IPS DF 4.7 (cell line): Measurements from ENCODE around the gene CEP350.
"Not testable (repeated sequence)": the region's sequence is repeated elsewhere in the genome, so short reads cannot be mapped to it uniquely, and the experiment has no call there.

ENCODE experiments used
- DNase-seq: peaks from one replicate; pipeline ENCODE4 v3.0.0-alpha.2; 2013; ENCODE audit warnings: low spot score; ENCODE audit errors: extremely low read depth

Gene CEP350

DNA sequence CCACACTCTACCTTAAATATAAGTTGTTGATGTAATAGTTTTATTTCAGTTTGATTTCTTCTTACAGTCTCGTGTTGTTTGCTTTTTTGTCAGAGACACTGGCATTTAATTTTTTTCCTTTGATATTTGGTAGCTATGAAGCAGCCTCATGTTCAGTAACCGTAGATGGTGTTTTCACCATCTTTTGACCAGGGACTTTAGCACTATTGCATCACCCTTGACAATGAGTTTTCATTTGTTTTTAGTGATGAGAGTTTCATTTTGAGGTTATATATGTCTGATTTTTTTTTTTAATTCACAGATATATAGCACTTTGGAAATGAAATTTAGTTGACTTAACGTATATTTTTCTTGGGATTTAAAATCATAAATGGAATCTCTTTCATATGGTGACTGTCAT is 36.2 kb downstream of the CEP350 start:
- DNase-seq = no peak

- no peak for DNase-seq
Observed at GRCh38 chr1:179995576-179995975, 41.0 kb downstream of the CEP350 start.

DNA sequence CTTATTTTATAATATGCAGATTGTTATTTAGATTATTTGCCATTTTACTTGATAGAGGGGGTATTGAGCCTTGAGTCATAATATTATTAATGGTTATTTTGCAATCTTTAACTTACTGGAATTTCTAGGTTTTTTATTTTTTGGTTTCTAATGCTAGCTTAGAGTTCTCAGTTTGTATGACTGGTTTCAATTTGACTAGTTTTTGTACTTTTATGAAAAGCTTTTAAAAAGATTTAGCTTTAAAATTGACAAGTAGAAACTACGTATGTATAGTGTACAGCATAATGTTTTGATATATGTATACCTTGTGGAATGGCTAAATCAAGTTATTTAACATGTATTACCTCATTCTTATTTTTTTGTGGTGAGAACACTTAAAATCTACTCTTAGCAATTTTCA is 41.5 kb downstream of the CEP350 start:
- DNase-seq = no peak

DNA sequence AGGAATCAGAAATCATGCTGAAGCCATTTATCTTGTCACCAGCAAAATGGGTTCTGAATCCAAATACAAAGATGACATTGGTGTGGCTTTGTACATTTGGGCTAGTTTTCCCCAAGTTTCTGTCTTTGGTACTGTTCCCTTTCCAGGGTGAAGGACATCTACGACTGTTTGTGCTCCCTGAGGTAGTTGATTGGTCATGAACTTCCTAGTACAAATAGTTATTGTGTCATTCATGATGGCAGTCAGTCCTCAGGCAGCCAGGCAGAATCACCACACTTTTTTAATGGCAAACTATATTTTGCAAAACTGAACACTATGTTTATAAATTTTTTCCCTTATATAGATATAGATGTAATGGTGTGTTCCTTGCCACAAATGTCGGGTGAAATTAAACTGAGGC is 46.0 kb downstream of the CEP350 start:
- no peak for DNase-seq

- DNase-seq = no peak
Observed at GRCh38 chr1:180002437-180002836, 47.8 kb downstream of the CEP350 start.

DNA sequence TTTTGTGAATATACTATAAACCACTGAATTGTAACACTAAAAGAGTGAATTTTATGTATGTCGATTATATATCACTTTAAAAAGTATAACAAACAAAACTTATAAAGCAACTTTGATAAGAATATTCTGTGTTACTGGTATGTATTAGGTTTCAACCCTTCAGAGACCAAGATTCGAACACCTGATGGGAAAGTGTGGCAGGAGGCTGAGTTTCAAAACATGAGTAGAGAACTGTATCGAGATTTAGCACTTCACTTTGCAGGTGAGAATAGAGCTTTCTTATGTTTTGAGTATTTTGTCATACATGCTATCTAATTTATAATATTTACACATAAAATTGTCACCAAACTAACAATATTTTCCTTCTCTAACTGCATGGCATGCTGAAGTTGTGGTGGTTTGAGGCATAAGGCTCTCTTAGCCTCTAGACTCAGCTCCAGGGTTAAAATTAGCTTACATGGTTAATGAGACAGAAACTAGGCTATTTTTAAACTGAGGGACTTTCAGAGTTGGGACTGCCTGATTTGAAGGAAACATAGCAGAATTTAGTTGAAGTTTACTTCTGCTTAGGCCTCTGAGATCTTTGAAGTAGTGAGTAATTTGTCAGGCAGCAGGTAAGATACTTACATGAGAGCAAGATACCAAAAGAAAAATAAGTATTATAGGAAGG is 48.6 kb downstream of the CEP350 start:
- no peak for DNase-seq

- DNase-seq = not testable (repeated sequence)
Observed at GRCh38 chr1:180006762-180007161, 52.2 kb downstream of the CEP350 start.

DNA sequence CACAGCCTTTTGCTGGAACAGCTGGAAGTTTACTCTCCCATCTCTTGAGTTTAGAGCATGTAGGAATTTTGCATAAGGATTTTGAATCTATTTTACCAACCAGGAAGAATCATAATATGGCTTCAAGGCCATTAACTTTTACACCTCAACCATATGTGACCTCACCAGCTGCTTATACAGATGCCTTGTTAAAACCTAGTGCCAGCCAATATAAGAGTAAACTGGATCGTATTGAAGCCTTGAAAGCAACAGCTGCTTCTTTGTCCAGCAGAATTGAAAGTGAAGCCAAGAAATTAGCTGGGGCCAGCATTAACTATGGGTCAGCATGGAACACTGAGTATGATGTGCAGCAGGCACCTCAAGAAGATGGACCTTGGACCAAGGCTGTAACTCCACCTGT is 65.4 kb downstream of the CEP350 start:
- DNase-seq = no peak

GRCh38 chr1:180026556-180026955 is 71.9 kb downstream of the CEP350 start:
- DNase-seq = no peak

GRCh38 chr1:180027949-180028445 is 73.4 kb downstream of the CEP350 start:
- DNase-seq = no peak

DNA sequence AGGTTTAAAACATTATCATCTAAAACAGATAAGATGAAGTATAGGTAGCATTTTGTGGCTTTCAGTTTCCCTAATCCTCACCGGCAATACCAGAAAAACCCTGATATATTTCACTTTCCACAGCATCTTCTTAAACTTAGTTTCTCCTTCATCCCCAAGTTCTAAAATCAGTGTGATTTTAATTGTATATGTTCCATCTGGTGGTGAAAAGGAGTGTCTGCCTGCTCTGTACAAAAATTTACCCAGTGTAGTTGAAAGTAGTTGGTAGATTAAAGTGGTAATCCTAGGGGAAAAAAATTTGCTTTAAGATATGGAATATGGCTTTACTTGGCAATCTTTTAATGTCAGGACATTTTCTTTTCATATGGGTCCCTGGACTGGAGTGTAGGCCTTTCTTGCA is 74.3 kb downstream of the CEP350 start:
- DNase-seq = no peak

- no peak for DNase-seq
Observed at GRCh38 chr1:180029524-180030135, 75.0 kb downstream of the CEP350 start.

DNA sequence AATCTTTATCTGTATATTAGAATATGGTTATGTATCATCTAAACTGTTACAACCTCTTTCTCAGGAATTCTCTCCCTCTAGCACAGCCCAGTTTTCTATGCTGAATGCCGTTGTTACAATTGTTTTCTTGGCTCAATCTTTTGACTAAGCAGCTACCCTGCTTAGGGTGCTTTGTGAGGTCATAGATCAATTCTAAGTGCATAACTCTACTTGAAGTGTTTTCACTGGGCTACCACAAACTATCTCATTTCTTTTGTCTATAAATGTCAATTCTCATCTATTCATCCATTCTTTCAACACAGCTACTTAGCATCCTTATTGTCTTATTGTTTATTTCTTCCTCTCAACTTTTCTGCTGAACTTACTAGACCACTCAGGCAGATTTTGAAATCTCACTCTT is 77.1 kb downstream of the CEP350 start:
- DNase-seq = no peak

- DNase-seq = no peak
Observed at GRCh38 chr1:180033390-180033789, 78.8 kb downstream of the CEP350 start.

DNA sequence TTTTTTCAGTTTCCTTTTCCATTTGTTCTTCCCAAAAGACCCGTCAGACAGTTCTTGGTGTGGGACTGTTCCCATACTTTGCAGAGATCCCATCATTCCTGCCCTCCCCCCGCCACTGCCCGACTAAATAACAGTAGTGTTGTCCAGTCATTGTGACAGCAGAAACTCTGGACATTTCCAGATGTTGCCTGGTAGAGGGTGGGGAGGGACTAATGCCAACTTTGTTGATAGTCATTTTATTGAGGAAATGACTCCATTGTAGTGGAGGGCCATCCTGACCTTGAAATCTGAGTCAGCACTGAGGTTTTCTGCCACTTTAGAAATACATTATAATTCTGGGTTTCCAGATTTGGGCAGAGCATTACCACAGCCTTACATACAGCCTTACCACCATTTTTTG is 85.4 kb downstream of the CEP350 start:
- DNase-seq = no peak

DNA sequence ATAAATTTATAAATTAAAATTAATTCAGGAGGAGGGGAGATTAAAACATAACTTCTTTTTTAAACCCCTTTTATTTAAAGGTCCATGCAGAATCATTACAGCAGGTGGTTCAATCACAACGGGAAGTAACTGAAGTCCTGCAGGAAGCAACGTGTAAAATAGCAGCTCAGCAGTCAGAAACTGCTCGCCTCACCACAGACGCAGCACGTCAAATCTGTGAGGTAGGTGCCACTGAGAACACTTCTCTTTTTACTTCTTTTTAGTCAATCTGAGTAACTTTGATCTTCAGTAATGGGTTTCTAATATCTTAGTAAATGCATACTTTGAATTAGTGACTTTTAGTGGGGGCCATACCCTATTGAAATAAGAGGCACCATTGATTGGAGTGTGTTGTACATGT is 87.0 kb downstream of the CEP350 start:
- no peak for DNase-seq

DNA sequence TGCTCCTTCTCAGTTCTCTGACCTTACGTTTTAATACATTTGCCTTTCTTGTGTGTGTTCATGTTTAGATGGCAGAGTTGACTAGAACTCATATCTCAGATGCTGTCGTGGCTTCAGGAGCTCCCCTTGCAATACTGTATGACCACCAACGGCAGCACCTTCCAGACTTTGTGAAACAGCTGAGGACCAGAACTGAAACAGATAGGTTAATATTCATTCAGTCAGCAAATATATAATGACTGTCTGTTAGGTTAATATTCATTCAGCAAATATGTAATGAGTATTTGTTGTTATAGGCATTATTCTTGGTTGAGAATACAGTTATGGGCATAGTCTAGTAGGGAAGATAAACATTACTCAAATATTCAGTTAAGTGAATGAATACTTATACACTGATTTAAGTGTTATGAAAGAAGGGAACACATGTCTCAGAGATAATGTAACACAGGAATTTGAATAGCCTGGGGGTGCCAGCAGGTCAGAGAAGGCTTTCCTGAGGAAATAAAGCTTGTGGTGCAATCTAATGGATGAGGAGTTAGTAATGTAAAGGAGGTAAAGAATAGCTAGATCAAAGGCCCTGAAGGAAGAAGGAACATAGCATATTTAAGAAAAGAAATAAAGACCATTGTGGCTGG is 88.5 kb downstream of the CEP350 start:
- no peak for DNase-seq

DNA sequence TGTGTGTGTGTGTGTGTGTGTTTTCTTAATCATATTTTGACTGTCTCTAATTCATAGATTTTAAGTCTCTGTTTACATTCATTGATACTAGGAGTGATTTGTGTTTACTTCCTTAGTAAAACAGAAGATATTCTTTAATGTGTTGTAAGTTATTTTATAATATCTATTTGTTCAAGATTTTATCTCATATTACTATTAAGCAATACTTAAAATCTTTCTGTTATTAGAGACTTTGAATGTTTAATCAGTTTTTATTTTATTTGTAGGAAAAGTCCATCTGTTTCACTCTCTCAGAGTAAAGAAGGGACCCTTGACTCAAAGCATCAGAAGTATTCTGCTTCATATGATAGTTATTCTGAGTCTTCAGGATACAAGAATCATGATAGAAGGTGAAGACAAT is 89.2 kb downstream of the CEP350 start:
- no peak for DNase-seq

GRCh38 chr1:180046674-180047073 is 92.1 kb downstream of the CEP350 start:
- no peak for DNase-seq

GRCh38 chr1:180053594-180054567 is 99.3 kb downstream of the CEP350 start:
- DNase-seq = no peak

DNA sequence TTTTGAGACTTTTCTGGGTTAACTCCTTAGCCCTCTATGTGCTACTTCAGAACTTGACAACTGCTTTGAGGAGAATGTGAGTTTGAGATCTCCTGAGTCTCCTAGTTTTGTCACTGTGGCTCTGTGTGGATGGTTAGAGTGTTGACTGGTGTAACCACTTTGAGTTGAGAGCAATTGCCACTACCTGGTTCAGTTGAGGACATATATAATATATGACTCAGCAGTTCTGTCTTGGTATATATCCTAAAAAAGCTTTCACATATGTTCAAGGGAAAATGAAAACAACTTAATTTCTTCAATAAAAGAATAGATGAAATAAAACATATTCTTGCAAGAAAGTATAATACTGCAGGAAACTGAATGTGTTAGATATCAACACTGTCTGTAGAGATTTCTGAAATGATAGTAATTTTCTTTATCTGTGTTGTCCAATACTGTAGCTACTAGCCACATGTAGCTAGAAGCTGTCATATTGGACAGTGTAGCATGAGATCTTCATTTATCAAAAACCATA is 103.3 kb downstream of the CEP350 start:
- DNase-seq = no peak
